ENCODE results near the gene DNM2.

DNM2 gene

GRCh38 chr19:10788146-10788545 lies 70.3 kb downstream of the DNM2 start:
- TF ChIP-seq CTCF (IDR thresholded peaks at IDR 0.05; ENCODE audit: low read depth, low read length) (no peak), EZH2phosphoT487 (IDR thresholded peaks at IDR 0.05; ENCODE audit: low read depth) (no peak)
- Histone ChIP-seq H3K4me2 (ENCODE audit: low read length) (no peak overlapping the region), H3K4me1 (ENCODE audit: low read length) (peaks cover 8% of the 10 kb centered on the region), H3K79me2 (ENCODE audit: low read length) (no peaks in the 10 kb centered on the region), H3K27ac (ENCODE audit: low read length) (no peak overlapping the region), H3K27me3 (ENCODE audit: low read depth, low read length) (no peaks in the 10 kb centered on the region), H3K9me3 (ENCODE audit: insufficient read depth, low read length) (no peaks in the 10 kb centered on the region), H3K4me3 (ENCODE audit: low read length) (no peak overlapping the region), H4K20me1 (ENCODE audit: insufficient read depth, low read length) (no peaks in the 10 kb centered on the region), H3K9ac (ENCODE audit: low read length) (no peak overlapping the region), H3K36me3 (replicated peaks; ENCODE audit: low read depth, low read length) (peaks cover 33% of the 10 kb centered on the region), H2AFZ (ENCODE audit: low read depth, low read length) (no peak overlapping the region)

GRCh38 chr19:10789866-10790265 lies 72.0 kb downstream of the DNM2 start:
- no peaks in the 10 kb centered on the region for H4K20me1 ChIP-seq (ENCODE audit: insufficient read depth, low read length)
- H3K9ac ChIP-seq (ENCODE audit: low read length): no peak overlapping the region
- H3K27me3 ChIP-seq (ENCODE audit: low read depth, low read length): no peaks in the 10 kb centered on the region
- no peak overlapping the region for H3K27ac ChIP-seq (ENCODE audit: low read length)
- H2AFZ ChIP-seq (ENCODE audit: low read depth, low read length): no peak overlapping the region
- H3K9me3 ChIP-seq (ENCODE audit: insufficient read depth, low read length): no peaks in the 10 kb centered on the region
- no peak for TF ChIP-seq EZH2phosphoT487 (IDR thresholded peaks at IDR 0.05; ENCODE audit: low read depth)
- TF ChIP-seq CTCF (IDR thresholded peaks at IDR 0.05; ENCODE audit: low read depth, low read length): no peak
- no peak overlapping the region for H3K4me2 ChIP-seq (ENCODE audit: low read length)
- peaks cover 28% of the 10 kb centered on the region for H3K36me3 ChIP-seq (replicated peaks; ENCODE audit: low read depth, low read length)
- H3K79me2 ChIP-seq (ENCODE audit: low read length): no peaks in the 10 kb centered on the region
- H3K4me1 ChIP-seq (ENCODE audit: low read length): no peaks in the 10 kb centered on the region
- no peak overlapping the region for H3K4me3 ChIP-seq (ENCODE audit: low read length)

GRCh38 chr19:10796653-10797052 lies 78.8 kb downstream of the DNM2 start:
- Histone ChIP-seq H3K27ac (ENCODE audit: low read length) (no peak overlapping the region), H3K9me3 (ENCODE audit: insufficient read depth, low read length) (no peaks in the 10 kb centered on the region), H3K4me2 (ENCODE audit: low read length) (no peak overlapping the region), H4K20me1 (ENCODE audit: insufficient read depth, low read length) (no peaks in the 10 kb centered on the region), H3K27me3 (ENCODE audit: low read depth, low read length) (no peaks in the 10 kb centered on the region), H3K4me1 (ENCODE audit: low read length) (no peaks in the 10 kb centered on the region), H2AFZ (ENCODE audit: low read depth, low read length) (no peak overlapping the region), H3K79me2 (ENCODE audit: low read length) (no peaks in the 10 kb centered on the region), H3K9ac (ENCODE audit: low read length) (no peak overlapping the region), H3K36me3 (replicated peaks; ENCODE audit: low read depth, low read length) (peaks cover 27% of the 10 kb centered on the region), H3K4me3 (ENCODE audit: low read length) (no peak overlapping the region)
- TF ChIP-seq EZH2phosphoT487 (IDR thresholded peaks at IDR 0.05; ENCODE audit: low read depth) (no peak), CTCF (IDR thresholded peaks at IDR 0.05; ENCODE audit: low read depth, low read length) (no peak)

GRCh38 chr19:10797078-10797477 lies 79.2 kb downstream of the DNM2 start:
- no peaks in the 10 kb centered on the region for H3K4me1 ChIP-seq (ENCODE audit: low read length)
- no peak for TF ChIP-seq CTCF (IDR thresholded peaks at IDR 0.05; ENCODE audit: low read depth, low read length)
- TF ChIP-seq EZH2phosphoT487 (IDR thresholded peaks at IDR 0.05; ENCODE audit: low read depth): no peak
- no peak overlapping the region for H3K4me3 ChIP-seq (ENCODE audit: low read length)
- H4K20me1 ChIP-seq (ENCODE audit: insufficient read depth, low read length): no peaks in the 10 kb centered on the region
- no peaks in the 10 kb centered on the region for H3K27me3 ChIP-seq (ENCODE audit: low read depth, low read length)
- no peak overlapping the region for H3K27ac ChIP-seq (ENCODE audit: low read length)
- H3K9ac ChIP-seq (ENCODE audit: low read length): no peak overlapping the region
- no peaks in the 10 kb centered on the region for H3K9me3 ChIP-seq (ENCODE audit: insufficient read depth, low read length)
- H3K4me2 ChIP-seq (ENCODE audit: low read length): no peak overlapping the region
- H2AFZ ChIP-seq (ENCODE audit: low read depth, low read length): no peak overlapping the region
- H3K79me2 ChIP-seq (ENCODE audit: low read length): no peaks in the 10 kb centered on the region
- peaks cover 29% of the 10 kb centered on the region for H3K36me3 ChIP-seq (replicated peaks; ENCODE audit: low read depth, low read length)

All from OCI-LY3 (cell line).